ENCODE measurements around the gene AUNIP. TPM values are rescaled to one million over a fixed set of nuclear protein-coding genes. Genes with fewer than 3 reads are reported as not detected.
A peak's percentile ranks its signal among the peaks of the same experiment; 100 is the strongest.

Gene AUNIP
- total and polyA plus RNA-seq, 5 donors from 2014 or later = 0.15 to 0.26 (median 0.20) TPM; not detected in 2

GRCh38 chr1:25870614-25871013, 11.4 kb upstream of the AUNIP start:
- Mint-ChIP-seq H3K9me3 (no peaks in the 10 kb centered on the region), H3K4me3 (no peak overlapping the region), H3K36me3 (peaks cover 10% of the 10 kb centered on the region), H3K27ac (no peak overlapping the region), H3K4me1 (peaks cover 0 to 5% (median 0%) of the 10 kb centered on the region in 4 donors), H3K27me3 (no peaks in the 10 kb centered on the region)
- Histone ChIP-seq H3K27me3 (ENCODE audit: control insufficient read depth, insufficient read depth, low read length) (no peaks in the 10 kb centered on the region), H3K4me1 (ENCODE audit: control insufficient read depth, insufficient read depth, low read length, poor library complexity, severe bottlenecking) (peaks cover 12% of the 10 kb centered on the region), H3K4me3 (ENCODE audit: low read depth, low read length) (no peak overlapping the region), H3K9me3 (ENCODE audit: control insufficient read depth in 2 of 2, low read length in 2 of 2) (no peaks in the 10 kb centered on the region), H3K27ac (ENCODE audit: insufficient read depth, low read length, poor library complexity, severe bottlenecking) (no peak overlapping the region), H3K36me3 (ENCODE audit: control insufficient read depth, insufficient read depth, low read length) (no peaks in the 10 kb centered on the region)
- ATAC-seq (ENCODE audit: low read depth in 2 of 2) (no peak), DNase-seq (no peak)

- Mint-ChIP-seq H3K4me3 (no peak overlapping the region), H3K27me3 (no peaks in the 10 kb centered on the region), H3K27ac (no peak overlapping the region), H3K36me3 (peaks cover 10% of the 10 kb centered on the region), H3K9me3 (no peaks in the 10 kb centered on the region), H3K4me1 (peaks cover 0 to 4% (median 0%) of the 10 kb centered on the region in 4 donors)
- ATAC-seq (ENCODE audit: low read depth in 2 of 2) = no peak
- Histone ChIP-seq H3K4me3 (ENCODE audit: low read depth, low read length) (no peak overlapping the region), H3K27me3 (ENCODE audit: control insufficient read depth, insufficient read depth, low read length) (no peaks in the 10 kb centered on the region), H3K9me3 (ENCODE audit: control insufficient read depth in 2 of 2, low read length in 2 of 2) (no peaks in the 10 kb centered on the region), H3K36me3 (ENCODE audit: control insufficient read depth, insufficient read depth, low read length) (no peaks in the 10 kb centered on the region), H3K27ac (ENCODE audit: insufficient read depth, low read length, poor library complexity, severe bottlenecking) (no peak overlapping the region), H3K4me1 (ENCODE audit: control insufficient read depth, insufficient read depth, low read length, poor library complexity, severe bottlenecking) (peaks cover 9% of the 10 kb centered on the region)
- DNase-seq = no peak
These were observed 10.8 kb upstream of the AUNIP start for GRCh38 chr1:25869909-25870606.

GRCh38 chr1:25867210-25867991, 8.1 kb upstream of the AUNIP start:
- H3K36me3 ChIP-seq (ENCODE audit: control insufficient read depth, insufficient read depth, low read length) = no peaks in the 10 kb centered on the region
- Mint-ChIP-seq H3K27ac (no peak overlapping the region), H3K27me3 (no peaks in the 10 kb centered on the region)

GRCh38 chr1:25866288-25866687, 7.0 kb upstream of the AUNIP start:
- no peaks in the 10 kb centered on the region for H3K27me3 ChIP-seq (ENCODE audit: control insufficient read depth, insufficient read depth, low read length)
- no peaks in the 10 kb centered on the region for H3K4me1 ChIP-seq (ENCODE audit: control insufficient read depth, insufficient read depth, low read length, poor library complexity, severe bottlenecking)
- Mint-ChIP-seq H3K9me3 (no peaks in the 10 kb centered on the region), H3K27me3 (no peaks in the 10 kb centered on the region), H3K27ac (no peak overlapping the region), H3K4me1 (peaks cover 0 to 5% (median 0%) of the 10 kb centered on the region in 4 donors), H3K4me3 (peak overlapping the region in 1 of 4 donors; percentile 13), H3K36me3 (peaks cover 10% of the 10 kb centered on the region)
- ATAC-seq (ENCODE audit: low read depth in 2 of 2) (no peak), DNase-seq (no peak)
- H3K27ac ChIP-seq (ENCODE audit: insufficient read depth, low read length, poor library complexity, severe bottlenecking) = no peak overlapping the region
- H3K36me3 ChIP-seq (ENCODE audit: control insufficient read depth, insufficient read depth, low read length) = no peaks in the 10 kb centered on the region
- no peak overlapping the region for H3K4me3 ChIP-seq (ENCODE audit: low read depth, low read length)
- no peaks in the 10 kb centered on the region for H3K9me3 ChIP-seq (ENCODE audit: control insufficient read depth in 2 of 2, low read length in 2 of 2)

More at GRCh38 chr1:25867210-25867991, 8.1 kb upstream of the AUNIP start:
- Mint-ChIP-seq H3K9me3 (no peaks in the 10 kb centered on the region), H3K36me3 (peaks cover 10% of the 10 kb centered on the region), H3K4me1 (peaks cover 0 to 2% (median 0%) of the 10 kb centered on the region in 4 donors), H3K4me3 (no peak overlapping the region)
- Histone ChIP-seq H3K4me3 (ENCODE audit: low read depth, low read length) (no peak overlapping the region), H3K4me1 (ENCODE audit: control insufficient read depth, insufficient read depth, low read length, poor library complexity, severe bottlenecking) (no peaks in the 10 kb centered on the region), H3K9me3 (ENCODE audit: control insufficient read depth in 2 of 2, low read length in 2 of 2) (no peaks in the 10 kb centered on the region), H3K27me3 (ENCODE audit: control insufficient read depth, insufficient read depth, low read length) (no peaks in the 10 kb centered on the region), H3K27ac (ENCODE audit: insufficient read depth, low read length, poor library complexity, severe bottlenecking) (no peak overlapping the region)
- DNase-seq (no peak), ATAC-seq (ENCODE audit: low read depth in 2 of 2) (no peak)

GRCh38 chr1:25864434-25864833, 5.2 kb upstream of the AUNIP start:
- H3K4me3 ChIP-seq (ENCODE audit: low read depth, low read length) = no peak overlapping the region
- H3K27me3 ChIP-seq (ENCODE audit: control insufficient read depth, insufficient read depth, low read length) = no peaks in the 10 kb centered on the region
- peaks cover 0 to 16% (median 5%) of the 10 kb centered on the region in 4 donors for H3K4me1 Mint-ChIP-seq
- ATAC-seq (ENCODE audit: low read depth in 2 of 2) (no peak), DNase-seq (no peak)
- peaks cover 10% of the 10 kb centered on the region for H3K36me3 Mint-ChIP-seq
- no peaks in the 10 kb centered on the region for H3K9me3 Mint-ChIP-seq
- no peaks in the 10 kb centered on the region for H3K36me3 ChIP-seq (ENCODE audit: control insufficient read depth, insufficient read depth, low read length)
- no peaks in the 10 kb centered on the region for H3K9me3 ChIP-seq (ENCODE audit: control insufficient read depth in 2 of 2, low read length in 2 of 2)
- H3K27me3 Mint-ChIP-seq = no peaks in the 10 kb centered on the region
- H3K27ac Mint-ChIP-seq = no peak overlapping the region
- no peak overlapping the region for H3K4me3 Mint-ChIP-seq
- peaks cover 4% of the 10 kb centered on the region for H3K4me1 ChIP-seq (ENCODE audit: control insufficient read depth, insufficient read depth, low read length, poor library complexity, severe bottlenecking)
- H3K27ac ChIP-seq (ENCODE audit: insufficient read depth, low read length, poor library complexity, severe bottlenecking) = no peak overlapping the region

- Histone ChIP-seq H3K4me1 (ENCODE audit: control insufficient read depth, insufficient read depth, low read length, poor library complexity, severe bottlenecking) (peaks cover 11% of the 10 kb centered on the region), H3K36me3 (ENCODE audit: control insufficient read depth, insufficient read depth, low read length) (no peaks in the 10 kb centered on the region), H3K27ac (ENCODE audit: insufficient read depth, low read length, poor library complexity, severe bottlenecking) (no peak overlapping the region), H3K27me3 (ENCODE audit: control insufficient read depth, insufficient read depth, low read length) (no peaks in the 10 kb centered on the region), H3K9me3 (ENCODE audit: control insufficient read depth in 2 of 2, low read length in 2 of 2) (no peaks in the 10 kb centered on the region), H3K4me3 (ENCODE audit: low read depth, low read length) (no peak overlapping the region)
- Mint-ChIP-seq H3K4me1 (peaks cover 3 to 22% (median 7%) of the 10 kb centered on the region in 4 donors), H3K9me3 (no peaks in the 10 kb centered on the region), H3K4me3 (no peak overlapping the region), H3K36me3 (peaks cover 10% of the 10 kb centered on the region), H3K27me3 (no peaks in the 10 kb centered on the region), H3K27ac (no peak overlapping the region)
- ATAC-seq (ENCODE audit: low read depth in 2 of 2) (no peak), DNase-seq (no peak)
These were observed 4.4 kb upstream of the AUNIP start for GRCh38 chr1:25863486-25864262.

GRCh38 chr1:25862785-25863485, 3.7 kb upstream of the AUNIP start:
- Mint-ChIP-seq H3K9me3 (no peaks in the 10 kb centered on the region), H3K4me1 (peaks cover 9 to 27% (median 12%) of the 10 kb centered on the region in 4 donors), H3K4me3 (no peak overlapping the region), H3K27me3 (no peaks in the 10 kb centered on the region), H3K36me3 (peaks cover 10% of the 10 kb centered on the region), H3K27ac (peak overlapping the region in 2 of 3 donors; percentile 14 to 75)
- H3K36me3 ChIP-seq (ENCODE audit: control insufficient read depth, insufficient read depth, low read length) = no peaks in the 10 kb centered on the region
- no peak overlapping the region for H3K4me3 ChIP-seq (ENCODE audit: low read depth, low read length)
- no peak overlapping the region for H3K27ac ChIP-seq (ENCODE audit: insufficient read depth, low read length, poor library complexity, severe bottlenecking)
- no peaks in the 10 kb centered on the region for H3K27me3 ChIP-seq (ENCODE audit: control insufficient read depth, insufficient read depth, low read length)
- DNase-seq (no peak), ATAC-seq (ENCODE audit: low read depth in 2 of 2) (no peak)
- H3K4me1 ChIP-seq (ENCODE audit: control insufficient read depth, insufficient read depth, low read length, poor library complexity, severe bottlenecking) = peaks cover 15% of the 10 kb centered on the region
- no peaks in the 10 kb centered on the region for H3K9me3 ChIP-seq (ENCODE audit: control insufficient read depth in 2 of 2, low read length in 2 of 2)

All from CD4-positive, CD25-positive, alpha-beta regulatory T cell (primary cell).